Measurements from ENCODE around the gene AKR1C2. TPM values are rescaled to one million over a fixed set of nuclear protein-coding genes. Genes with fewer than 3 reads are reported as not detected.
A peak's percentile ranks its signal among the peaks of the same experiment; 100 is the strongest.

Gene AKR1C2
- total and polyA plus RNA-seq, 2 donors from 2014 or later = 11.8 to 16.3 TPM

DNA sequence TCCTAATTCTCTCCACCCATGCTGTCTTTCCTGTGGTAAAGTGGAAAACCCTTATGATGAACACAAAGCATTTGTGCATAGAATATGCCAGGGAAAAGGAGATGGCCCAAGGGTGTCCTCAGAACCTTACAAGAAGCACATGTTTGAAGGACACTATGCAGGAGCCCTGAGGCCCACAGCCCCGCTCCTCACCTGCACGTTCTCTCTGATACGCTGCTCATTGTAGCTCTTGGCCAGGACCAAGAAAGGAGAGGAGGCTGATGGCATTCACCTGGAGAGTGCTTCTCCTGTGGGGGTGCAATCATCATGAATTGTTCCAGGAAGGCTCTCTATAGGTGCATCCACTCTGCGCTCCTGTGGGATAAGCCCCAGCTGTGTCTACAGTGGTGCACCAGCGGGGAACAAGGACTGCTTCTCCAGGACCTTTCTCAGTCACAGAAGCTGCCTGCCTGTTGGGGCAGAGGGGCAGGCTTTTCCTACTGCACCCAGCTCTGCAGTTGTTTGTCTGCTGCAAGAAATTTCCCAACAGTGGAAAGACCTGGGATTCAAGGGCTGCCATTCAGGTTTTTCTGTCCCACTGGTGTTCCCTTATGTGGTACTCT is 19.9 kb downstream of the AKR1C2 start:
- no peaks in the 10 kb centered on the region for H3K9me3 ChIP-seq (ENCODE audit: control insufficient read depth in 2 of 3, insufficient read depth in 1 of 3, low read length in 3 of 3)
- DNase-seq (no peak), FAIRE-seq (no peak)
- H3K27me3 ChIP-seq (ENCODE audit: control insufficient read depth, insufficient read depth, low read length) = no peaks in the 10 kb centered on the region
- H3K4me1 ChIP-seq (ENCODE audit: control insufficient read depth in 2 of 3, insufficient read depth in 2 of 3, low read depth in 1 of 3, low read length in 3 of 3) = peaks cover 0 to 9% (median 0%) of the 10 kb centered on the region in 3 donors
- intact Hi-C loops (cut with DNase I) = no loop called here
- no peak overlapping the region for H3K27ac ChIP-seq (ENCODE audit: low read depth in 2 of 2, low read length in 2 of 2)
- TF ChIP-seq, protein P1, sequence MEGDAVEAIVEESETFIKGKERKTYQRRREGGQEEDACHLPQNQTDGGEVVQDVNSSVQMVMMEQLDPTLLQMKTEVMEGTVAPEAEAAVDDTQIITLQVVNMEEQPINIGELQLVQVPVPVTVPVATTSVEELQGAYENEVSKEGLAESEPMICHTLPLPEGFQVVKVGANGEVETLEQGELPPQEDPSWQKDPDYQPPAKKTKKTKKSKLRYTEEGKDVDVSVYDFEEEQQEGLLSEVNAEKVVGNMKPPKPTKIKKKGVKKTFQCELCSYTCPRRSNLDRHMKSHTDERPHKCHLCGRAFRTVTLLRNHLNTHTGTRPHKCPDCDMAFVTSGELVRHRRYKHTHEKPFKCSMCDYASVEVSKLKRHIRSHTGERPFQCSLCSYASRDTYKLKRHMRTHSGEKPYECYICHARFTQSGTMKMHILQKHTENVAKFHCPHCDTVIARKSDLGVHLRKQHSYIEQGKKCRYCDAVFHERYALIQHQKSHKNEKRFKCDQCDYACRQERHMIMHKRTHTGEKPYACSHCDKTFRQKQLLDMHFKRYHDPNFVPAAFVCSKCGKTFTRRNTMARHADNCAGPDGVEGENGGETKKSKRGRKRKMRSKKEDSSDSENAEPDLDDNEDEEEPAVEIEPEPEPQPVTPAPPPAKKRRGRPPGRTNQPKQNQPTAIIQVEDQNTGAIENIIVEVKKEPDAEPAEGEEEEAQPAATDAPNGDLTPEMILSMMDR (IDR thresholded peaks at IDR 0.05; ENCODE audit: borderline replicate concordance, extremely low read depth, insufficient read depth) = no peak
- H3K4me3 ChIP-seq (ENCODE audit: low read length in 3 of 3) = no peak overlapping the region
- no peak overlapping the region for H3K9ac ChIP-seq (ENCODE audit: low read length in 3 of 3)
- H3K36me3 ChIP-seq (ENCODE audit: control insufficient read depth in 2 of 3, insufficient read depth in 3 of 3, low read length in 3 of 3) = no peaks in the 10 kb centered on the region

DNA sequence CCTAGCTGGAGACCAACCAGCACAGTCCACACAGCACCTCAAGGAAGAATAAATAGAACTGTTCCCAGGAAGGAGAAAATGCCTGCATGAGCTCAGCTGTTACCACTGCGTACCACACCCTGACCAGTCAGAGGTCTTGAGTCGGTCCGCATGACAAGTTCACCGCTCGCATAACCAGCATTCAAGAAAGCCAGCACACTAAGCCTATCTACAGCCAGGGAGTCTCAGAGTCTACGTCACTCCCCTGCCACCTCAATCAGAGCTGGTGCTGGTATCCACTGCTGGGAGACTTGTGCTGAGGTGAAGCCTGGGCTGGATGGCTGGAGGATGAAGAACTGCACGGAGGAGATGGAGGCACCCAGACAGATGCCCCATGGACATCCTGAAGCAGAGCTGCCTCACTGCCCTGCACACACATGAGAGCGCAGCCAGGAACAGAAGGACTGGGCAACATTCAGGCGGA is 20.9 kb downstream of the AKR1C2 start:
- no peak for FAIRE-seq
- H3K4me3 ChIP-seq (ENCODE audit: low read length in 3 of 3) = no peak overlapping the region
- no peaks in the 10 kb centered on the region for H3K36me3 ChIP-seq (ENCODE audit: control insufficient read depth in 2 of 3, insufficient read depth in 3 of 3, low read length in 3 of 3)
- H3K4me1 ChIP-seq (ENCODE audit: control insufficient read depth in 2 of 3, insufficient read depth in 2 of 3, low read depth in 1 of 3, low read length in 3 of 3) = peaks cover 0 to 9% (median 0%) of the 10 kb centered on the region in 3 donors
- H3K27me3 ChIP-seq (ENCODE audit: control insufficient read depth, insufficient read depth, low read length) = no peaks in the 10 kb centered on the region
- H3K9ac ChIP-seq (ENCODE audit: low read length in 3 of 3) = no peak overlapping the region
- intact Hi-C loops (cut with DNase I) = no loop called here
- H3K9me3 ChIP-seq (ENCODE audit: control insufficient read depth in 2 of 3, insufficient read depth in 1 of 3, low read length in 3 of 3) = no peaks in the 10 kb centered on the region
- TF ChIP-seq, protein P1 (IDR thresholded peaks at IDR 0.05; ENCODE audit: borderline replicate concordance, extremely low read depth, insufficient read depth) = no peak
- H3K27ac ChIP-seq (ENCODE audit: low read depth in 2 of 2, low read length in 2 of 2) = no peak overlapping the region
- DNase-seq = peak in 2 of 5 donors; percentile 8 to 72

DNA sequence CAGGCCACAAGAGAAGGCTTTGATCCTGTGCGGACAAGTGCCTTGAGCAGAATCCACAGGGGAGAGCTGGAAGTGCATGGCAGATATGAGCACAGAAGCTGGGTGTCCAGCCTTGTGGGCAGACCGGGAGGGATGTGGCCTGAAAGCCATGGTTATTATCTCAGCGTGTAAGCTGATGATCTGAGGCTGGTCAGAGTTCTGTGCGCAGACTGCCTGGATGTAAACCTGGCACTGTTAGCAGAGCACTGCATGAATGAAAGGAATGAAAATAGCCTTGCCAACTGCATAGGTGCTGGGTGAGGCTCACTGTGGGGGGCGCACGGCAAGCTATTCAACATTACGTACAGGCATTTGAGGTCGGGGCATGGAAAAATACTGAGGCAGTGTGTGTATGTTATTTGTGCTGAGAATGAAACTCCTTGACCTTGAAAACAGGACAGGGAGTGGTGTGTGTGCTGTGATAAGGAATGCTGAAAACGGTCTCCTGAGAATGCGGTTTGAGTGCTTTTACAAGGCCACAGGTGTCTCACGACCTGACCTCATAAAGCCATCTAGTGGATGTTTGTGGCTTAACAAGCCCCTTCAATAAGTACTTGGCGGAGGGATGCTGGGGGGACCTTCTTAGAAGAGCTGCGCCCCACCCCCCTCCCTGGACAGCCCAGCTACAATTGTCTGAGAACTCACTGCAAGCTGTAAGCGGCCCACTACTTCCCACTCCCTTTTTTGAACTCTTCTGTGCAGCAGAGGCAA is 21.8 kb downstream of the AKR1C2 start:
- Histone ChIP-seq H3K4me1 (ENCODE audit: control insufficient read depth in 2 of 3, insufficient read depth in 2 of 3, low read depth in 1 of 3, low read length in 3 of 3) (peaks cover 0 to 9% (median 0%) of the 10 kb centered on the region in 3 donors), H3K9ac (ENCODE audit: low read length in 3 of 3) (no peak overlapping the region), H3K27ac (ENCODE audit: low read depth in 2 of 2, low read length in 2 of 2) (peak overlapping the region; percentile 1 to 3), H3K9me3 (ENCODE audit: control insufficient read depth in 2 of 3, insufficient read depth in 1 of 3, low read length in 3 of 3) (no peaks in the 10 kb centered on the region), H3K27me3 (ENCODE audit: control insufficient read depth, insufficient read depth, low read length) (no peaks in the 10 kb centered on the region), H3K4me3 (ENCODE audit: low read length in 3 of 3) (peak overlapping the region in 1 of 3 donors; percentile 26), H3K36me3 (ENCODE audit: control insufficient read depth in 2 of 3, insufficient read depth in 3 of 3, low read length in 3 of 3) (no peaks in the 10 kb centered on the region)
- no peak for FAIRE-seq
- DNase-seq = peak in 4 of 5 donors; percentile 46 to 74 (median 64)
- intact Hi-C loops (cut with DNase I) = no loop called here
- TF ChIP-seq, protein P1 (IDR thresholded peaks at IDR 0.05; ENCODE audit: borderline replicate concordance, extremely low read depth, insufficient read depth) = peak; percentile 67

All from kidney (tissue), 14 donors.